Sciatic nerve (tissue), 2 donors: Measurements from ENCODE around the gene ATAD3B. TPM values are rescaled to one million over a fixed set of nuclear protein-coding genes. Genes with fewer than 3 reads are reported as not detected.

Experiments used
- ATAC-seq: fragments of 200-7000 bp; cut with Tn5 transposase; one replicate; pipeline ENCODE4 v1.9.1; 2020; ENCODE audit warnings: mild to moderate bottlenecking, moderate library complexity
- DNase-seq: peaks from one replicate; pipeline ENCODE4 v3.0.0-alpha.2; 2020; ENCODE audit warnings: low spot score
- intact Hi-C: fragments of 100-400 bp; cut with DNase I; formaldehyde crosslinking; loops from one replicate; pipeline ENCODE4 v1.14.2; 2022
- total RNA-seq: library from RNA; stranded (reverse); fragmentation: NEBNext Ultra II Directional; extraction: Animal tissue kit (Norgen Biotek cat#: 25700); gene quantifications from one replicate; pipeline ENCODE4 v1.2.1, GENCODE V29; 2021
- donor health status: DM: no; HTN: no; CAD: no.
- donor health status: DM: no; HTN: no; CAD: no.

Gene ATAD3B
- total RNA-seq, 1 donor from 2014 or later: 28.6 TPM

GRCh38 chr1:1536019-1536937 is 64.7 kb downstream of the ATAD3B start:
- intact Hi-C loops: no loop called here
- DNase-seq: no peak
- ATAC-seq: no peak

DNA sequence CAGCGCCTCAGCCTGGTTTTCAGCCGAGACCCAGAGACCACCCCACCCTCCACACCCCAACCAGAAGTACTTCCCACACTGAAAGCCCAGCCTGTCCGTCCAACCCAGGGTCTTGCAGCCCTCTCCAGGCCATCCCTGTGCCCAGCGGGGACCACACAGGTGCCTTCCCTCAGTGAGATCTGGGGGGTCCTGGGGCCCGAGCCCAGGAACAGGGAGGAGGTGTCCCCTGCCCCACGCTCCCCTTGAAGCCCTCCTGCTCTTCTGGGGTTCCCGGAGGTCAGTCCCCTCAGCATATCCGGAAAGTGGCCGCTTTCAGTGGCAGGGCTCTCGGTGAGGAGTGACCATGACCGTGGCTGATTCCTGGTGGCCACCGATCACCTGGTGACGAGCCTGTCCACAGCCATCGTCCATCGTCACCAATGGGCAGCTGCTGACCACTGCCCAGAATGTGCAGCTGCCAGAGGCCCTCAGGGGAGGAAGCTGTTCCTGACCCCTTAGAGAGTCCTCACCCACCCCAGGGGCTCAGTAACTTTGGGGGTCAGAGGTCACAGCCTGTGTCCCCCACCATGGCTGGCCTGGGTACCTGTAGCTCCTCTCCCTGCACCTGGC is 65.5 kb downstream of the ATAD3B start:
- no peak for ATAC-seq
- intact Hi-C loops: no loop called here
- DNase-seq: no peak

GRCh38 chr1:1537626-1538250 is 66.2 kb downstream of the ATAD3B start:
- intact Hi-C loops: no loop called here
- DNase-seq (no peak), ATAC-seq (no peak)

- DNase-seq (no peak), ATAC-seq (no peak)
- intact Hi-C loops: no loop called here
These were observed 66.8 kb downstream of the ATAD3B start for GRCh38 chr1:1538334-1538733.

- DNase-seq: no peak
- ATAC-seq: no peak
These were observed 67.4 kb downstream of the ATAD3B start for GRCh38 chr1:1538989-1539309.

DNA sequence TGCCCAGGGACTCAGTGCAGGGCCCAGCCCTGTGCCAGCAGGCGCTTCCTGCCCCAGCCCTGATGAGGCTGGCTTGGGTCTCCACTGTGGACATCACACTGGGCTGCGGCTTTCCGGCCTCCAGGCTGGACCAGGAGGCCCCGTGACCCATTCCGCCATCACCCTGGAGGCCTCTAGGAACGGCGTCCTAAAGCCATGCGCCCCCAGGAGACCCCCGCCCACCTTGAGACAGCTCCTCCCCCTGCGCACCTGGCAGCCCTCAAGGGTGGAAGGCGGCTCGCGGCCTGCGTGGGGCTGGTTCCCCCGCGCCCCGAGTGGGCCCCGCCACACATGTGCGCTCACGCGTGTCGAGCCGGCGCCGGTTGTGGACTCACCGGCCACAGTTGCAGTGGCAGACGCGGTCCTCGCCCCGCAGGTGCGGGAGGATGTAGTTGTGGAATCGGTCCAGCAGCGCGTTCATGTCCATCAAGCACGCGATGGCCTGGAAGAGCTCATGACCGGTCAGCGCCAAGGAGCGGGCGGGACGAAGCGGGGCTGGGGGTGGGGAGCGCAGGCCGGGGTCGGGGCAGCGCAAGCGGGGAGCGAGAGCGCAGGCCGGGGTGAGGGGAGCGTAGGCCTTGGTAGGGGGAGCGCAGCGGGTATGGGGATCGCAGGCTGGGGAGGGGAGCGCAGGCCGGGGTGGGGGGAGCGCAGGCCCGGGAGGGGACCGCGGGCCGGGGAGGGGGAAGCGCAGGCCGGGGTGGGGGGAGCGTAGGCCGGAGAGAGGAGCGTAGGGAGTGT is 67.9 kb downstream of the ATAD3B start:
- ATAC-seq (peak; percentile 26), DNase-seq (no peak)
- intact Hi-C loops: no loop called here

More at GRCh38 chr1:1538989-1539309, 67.4 kb downstream of the ATAD3B start:
- intact Hi-C loops: no loop called here

DNA sequence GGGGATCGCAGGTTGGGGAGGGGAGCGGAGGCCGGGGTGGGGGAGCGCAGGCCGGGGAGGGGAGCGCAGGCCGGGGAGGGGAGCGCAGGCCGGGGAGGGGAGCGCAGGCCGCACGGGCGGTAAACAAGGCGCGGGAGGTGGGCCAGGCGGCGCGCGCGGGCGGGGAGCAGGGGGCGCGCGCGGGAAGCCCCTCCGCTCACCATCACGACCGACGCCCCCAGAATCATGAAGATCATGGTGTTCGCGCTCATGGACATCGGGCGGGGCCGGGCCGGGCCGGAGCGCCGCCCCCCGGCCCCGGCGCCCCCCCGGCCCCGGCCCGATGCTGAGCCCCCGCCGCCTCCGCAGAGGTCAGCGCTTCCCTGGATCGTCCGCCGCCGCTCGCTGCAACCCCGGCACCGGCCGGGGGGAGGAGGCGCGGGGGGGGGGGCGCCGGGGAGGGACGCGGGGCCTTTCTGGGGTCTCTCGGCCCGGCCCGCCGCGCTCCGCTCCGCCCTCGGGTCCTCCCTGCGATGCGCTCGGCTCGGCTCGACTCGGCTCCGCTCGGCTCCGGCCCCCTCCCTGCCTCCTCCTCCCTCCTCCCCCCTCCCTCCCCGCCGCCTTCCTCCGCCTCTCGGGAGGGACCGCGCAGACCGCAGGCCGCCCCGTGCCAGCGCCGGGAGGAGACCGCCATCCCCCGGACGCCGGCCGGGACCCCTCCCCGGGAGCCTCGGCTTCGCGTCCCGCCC is 68.7 kb downstream of the ATAD3B start, which contains the start of gene TMEM240:
Gene TMEM240 (minus strand): TSS at position 535 of the 728 bp plus-strand sequence. CDS start 278 bp downstream, at position 257.
- peak; percentile 92 for DNase-seq
- intact Hi-C loops: no loop called here
- peak; percentile 85 for ATAC-seq

GRCh38 chr1:1540818-1541628 is 69.5 kb downstream of the ATAD3B start:
- DNase-seq (no peak), ATAC-seq (peak; percentile 38)
- intact Hi-C loops: no loop called here

DNA sequence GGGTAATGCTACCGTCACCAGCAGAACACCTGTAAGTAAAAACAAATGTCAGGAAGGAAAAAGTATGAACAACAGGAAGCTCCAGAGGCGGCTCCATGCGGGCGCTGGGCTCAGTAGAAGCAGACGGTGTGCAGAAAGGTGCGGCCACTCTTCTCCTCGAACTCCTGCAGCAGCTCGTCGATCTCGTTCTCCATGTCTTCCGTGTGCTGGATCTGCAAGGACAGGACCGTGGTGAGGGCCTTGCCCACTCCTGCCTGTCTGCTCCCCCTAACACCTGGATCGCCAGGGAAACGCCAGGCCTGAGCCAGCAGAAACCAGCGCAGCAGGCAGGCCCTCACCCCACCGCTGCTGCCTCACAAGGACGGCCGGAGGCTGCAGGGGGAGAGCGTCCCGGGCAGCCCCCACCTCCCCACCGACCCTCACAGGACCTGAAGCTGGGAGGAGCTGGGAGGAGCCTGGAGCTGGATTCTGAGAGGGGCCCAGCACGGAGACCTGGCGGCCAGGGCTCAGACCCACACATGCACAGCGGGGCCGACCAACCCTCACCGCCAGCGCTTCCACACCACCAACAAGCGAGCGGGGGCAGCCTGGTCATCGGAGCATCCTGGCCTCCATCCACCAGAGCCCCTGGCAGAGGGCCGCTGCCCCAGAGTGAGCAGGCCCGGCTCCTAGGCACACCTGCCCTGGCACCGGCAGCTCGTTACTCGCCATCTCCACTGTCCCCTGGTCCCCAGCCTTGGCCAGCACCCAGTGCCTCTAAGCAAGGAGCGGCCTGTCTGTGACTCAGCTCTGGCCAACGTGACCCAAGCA is 70.6 kb downstream of the ATAD3B start:
- intact Hi-C loops: no loop called here
- no peak for ATAC-seq
- DNase-seq: no peak

GRCh38 chr1:1542766-1543705 is 71.5 kb downstream of the ATAD3B start:
- intact Hi-C loops: no loop called here
- no peak for ATAC-seq

GRCh38 chr1:1543706-1544099 is 72.1 kb downstream of the ATAD3B start:
- intact Hi-C loops: no loop called here
- ATAC-seq: no peak

More at GRCh38 chr1:1542766-1543705, 71.5 kb downstream of the ATAD3B start:
- no peak for DNase-seq

DNA sequence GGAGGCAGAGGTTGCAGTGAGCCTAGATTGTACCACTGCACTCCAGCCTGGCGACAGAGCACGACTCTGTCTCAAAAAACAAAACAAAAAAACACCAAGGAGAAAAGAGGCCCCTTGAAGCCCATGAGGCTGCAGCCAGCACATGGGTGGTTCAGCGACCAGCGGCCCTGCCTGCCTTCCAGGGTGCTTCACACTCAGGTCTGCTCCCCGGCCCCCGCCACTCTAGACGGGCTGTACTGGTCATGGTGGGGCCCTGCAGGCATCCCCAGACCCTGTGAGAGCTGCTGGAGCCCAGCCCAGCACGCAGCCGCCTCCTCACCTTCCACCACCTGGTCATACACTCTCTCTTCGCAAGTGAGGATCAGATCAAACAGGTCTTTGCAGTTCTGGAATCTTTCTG is 73.0 kb downstream of the ATAD3B start:
- ATAC-seq (no peak), DNase-seq (no peak)
- intact Hi-C loops: no loop called here

More at GRCh38 chr1:1543706-1544099, 72.1 kb downstream of the ATAD3B start:
- DNase-seq: no peak
